NCI-H1092 (cell line): Measurements from ENCODE around the gene CT45A9.
"Not testable (repeated sequence)": the region's sequence is repeated elsewhere in the genome, so short reads cannot be mapped to it uniquely, and the experiment has no call there.

Experiments
- DNase-seq: peaks from one replicate; lab custom pipeline; 2025; lab: John Stamatoyannopoulos, UW

The CT45A9 gene

DNA sequence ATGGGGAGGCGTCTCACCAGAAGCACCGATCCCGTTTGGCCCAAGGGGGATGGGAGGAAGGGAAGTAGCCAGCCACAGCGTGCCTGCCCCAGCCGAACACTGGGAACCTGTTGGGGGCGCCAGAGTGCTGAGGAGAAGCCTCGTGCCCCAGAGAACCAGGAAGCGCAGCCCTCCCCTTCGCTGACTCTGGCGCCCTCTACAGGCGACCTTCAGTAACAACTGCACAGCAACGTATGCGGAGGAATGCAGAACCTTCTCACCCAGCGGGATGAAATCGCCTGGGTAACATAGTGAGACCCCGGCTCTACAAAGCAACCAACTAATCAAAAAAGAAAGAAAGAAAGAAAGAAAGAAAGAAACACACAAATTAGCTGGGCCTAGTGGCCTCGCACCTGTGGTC, at the start of gene CT45A9:
Gene CT45A9 (minus strand): TSS at position 101 of the 400 bp plus-strand sequence. CDS start 3,751 bp downstream, outside the sequence.
- not testable (repeated sequence) for DNase-seq

DNA sequence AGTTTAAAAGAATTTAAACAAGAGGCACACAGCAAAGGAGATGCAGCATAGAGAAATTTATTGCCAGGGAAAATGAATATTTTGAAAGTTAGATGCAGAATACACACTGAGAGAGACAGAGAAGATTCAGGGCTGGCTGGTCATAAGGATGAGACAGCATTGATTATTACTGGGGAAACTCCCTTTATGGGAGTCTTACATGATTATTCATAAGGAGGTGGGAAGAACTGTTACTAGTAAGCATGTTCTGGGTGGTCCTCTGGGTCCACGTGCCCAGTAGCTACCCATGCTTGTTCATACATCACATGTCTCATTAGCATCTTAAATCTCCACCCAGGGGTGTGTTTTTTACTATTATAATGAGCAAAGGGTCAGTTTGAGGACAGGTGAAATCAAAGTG, 48.9 kb upstream of the CT45A9 start:
- DNase-seq, result not testable (repeated sequence)

GRCh38 chrX:135914404-135914803, 42.8 kb upstream of the CT45A9 start:
- no peak for DNase-seq

DNA sequence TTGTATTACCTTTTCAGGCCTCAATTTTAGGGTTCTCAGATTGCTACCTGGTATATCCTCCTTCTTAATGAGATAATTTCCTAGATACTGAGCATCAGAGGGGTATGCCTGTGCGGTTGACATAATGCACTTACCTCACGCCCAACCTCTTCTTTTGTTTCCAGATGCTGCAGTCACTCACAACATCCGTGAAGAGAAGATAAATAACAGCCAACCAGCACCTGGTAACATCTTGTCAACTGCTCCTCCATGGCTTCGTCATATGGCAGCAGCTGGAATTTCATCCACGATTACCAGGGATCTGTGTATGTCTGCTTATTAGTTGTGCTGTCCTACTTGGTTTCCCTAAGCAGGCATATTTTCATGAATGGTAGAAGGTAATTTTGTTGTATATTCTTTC, 38.6 kb upstream of the CT45A9 start:
- no peak for DNase-seq

DNA sequence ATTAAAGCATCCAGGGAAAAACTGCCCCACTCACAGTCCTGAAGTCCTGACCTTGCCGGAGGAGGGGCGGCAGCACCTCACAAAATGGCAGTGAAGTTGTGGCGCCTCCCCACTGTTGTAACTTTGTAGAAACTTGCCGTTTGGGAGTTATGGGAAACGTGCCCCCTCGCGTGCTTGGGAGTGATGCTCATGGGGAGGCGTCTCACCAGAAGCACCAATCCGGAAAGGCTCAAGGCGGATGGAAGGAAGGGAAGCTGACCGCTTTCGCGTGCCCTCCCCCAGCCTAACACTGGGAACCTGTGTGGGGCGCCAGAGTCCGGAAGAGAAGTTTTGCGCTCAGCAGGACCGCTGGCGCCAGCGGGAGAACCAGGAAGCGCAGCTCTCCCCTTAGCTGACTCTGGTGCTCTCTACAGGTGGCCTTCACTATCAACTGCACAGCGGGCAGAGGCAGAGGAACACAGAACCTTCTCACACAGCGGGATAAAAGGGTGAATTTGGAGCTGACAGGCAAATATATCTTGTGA, 21.7 kb upstream of the CT45A9 start, which contains the start of the genes CT45A10 and SAGE1:
Gene CT45A10 (minus strand): TSS at position 151 of the 524 bp plus-strand sequence. CDS start 8,100 bp downstream, outside the sequence.
Gene SAGE1 (plus strand): TSS at position 423 of the 524 bp plus-strand sequence. CDS start 2,527 bp downstream, outside the sequence.
- DNase-seq, result no peak

DNA sequence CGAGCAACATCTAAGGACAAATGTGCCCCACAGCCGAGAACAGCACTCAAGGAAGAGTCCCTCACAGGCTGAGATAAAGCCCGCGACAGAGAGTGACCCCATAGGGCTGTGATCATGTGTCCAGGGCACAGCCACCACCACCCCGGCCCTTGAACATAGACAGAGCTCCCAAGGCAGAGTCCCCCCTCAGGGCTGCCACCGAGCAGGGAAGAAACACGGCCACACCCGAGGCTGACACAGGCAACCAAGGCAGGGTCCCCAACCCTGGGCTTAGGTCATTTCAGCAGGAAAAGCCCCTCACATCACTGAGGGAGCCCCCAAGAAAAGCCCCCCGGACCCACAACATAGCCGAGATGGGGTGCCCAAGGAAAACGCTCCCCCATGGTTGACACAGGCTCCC, 21.2 kb upstream of the CT45A9 start:
- DNase-seq, result no peak

GRCh38 chrX:135890087-135890585, 18.5 kb upstream of the CT45A9 start:
- no peak for DNase-seq

GRCh38 chrX:135888976-135889375, 17.4 kb upstream of the CT45A9 start:
- DNase-seq, result not testable (repeated sequence)

DNA sequence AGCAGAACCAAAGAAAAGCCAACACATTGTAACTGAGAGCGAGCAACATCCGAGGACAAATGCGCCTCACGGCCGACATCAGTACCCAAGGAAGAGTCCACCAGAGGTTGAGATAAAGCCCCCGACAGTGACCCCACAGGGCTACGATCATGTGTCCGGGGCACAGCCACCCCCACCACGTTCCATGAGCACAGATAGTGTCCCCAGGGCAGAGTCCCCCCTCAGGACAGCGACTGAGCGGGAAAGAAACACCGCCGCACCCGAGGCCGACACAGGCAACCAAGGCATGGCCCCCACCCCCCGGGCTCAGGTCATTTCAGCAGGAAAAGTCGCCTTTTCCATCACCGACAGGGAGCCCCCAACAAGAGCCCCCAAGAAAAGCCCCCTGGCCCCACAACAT, 16.6 kb upstream of the CT45A9 start:
- not testable (repeated sequence) for DNase-seq

DNA sequence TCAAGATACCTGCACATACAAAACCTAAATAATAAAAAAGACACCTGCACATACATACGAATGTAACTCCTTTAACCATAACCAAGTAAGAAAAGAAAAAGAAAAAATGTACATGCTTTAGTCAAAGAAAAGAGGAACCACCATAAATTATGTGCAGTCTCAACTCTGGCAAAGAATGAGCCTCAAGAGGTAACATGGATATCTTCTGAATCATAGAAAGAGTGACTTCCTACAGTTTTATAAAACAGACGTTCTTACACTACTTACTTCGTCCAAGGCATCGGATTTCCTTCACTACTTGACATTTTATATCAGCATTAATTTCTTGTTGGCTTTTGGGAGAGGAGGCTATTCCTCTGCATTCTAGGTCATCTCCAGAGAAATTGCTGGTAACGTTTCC, 11.1 kb upstream of the CT45A9 start:
- DNase-seq, result not testable (repeated sequence)

DNA sequence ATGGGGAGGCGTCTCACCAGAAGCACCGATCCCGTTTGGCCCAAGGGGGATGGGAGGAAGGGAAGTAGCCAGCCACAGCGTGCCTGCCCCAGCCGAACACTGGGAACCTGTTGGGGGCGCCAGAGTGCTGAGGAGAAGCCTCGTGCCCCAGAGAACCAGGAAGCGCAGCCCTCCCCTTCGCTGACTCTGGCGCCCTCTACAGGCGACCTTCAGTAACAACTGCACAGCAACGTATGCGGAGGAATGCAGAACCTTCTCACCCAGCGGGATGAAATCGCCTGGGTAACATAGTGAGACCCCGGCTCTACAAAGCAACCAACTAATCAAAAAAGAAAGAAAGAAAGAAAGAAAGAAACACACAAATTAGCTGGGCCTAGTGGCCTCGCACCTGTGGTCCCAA, 17.2 kb downstream of the CT45A9 start, which contains the start of gene CT45A8:
Gene CT45A8 (minus strand): TSS at position 101 of the 400 bp plus-strand sequence. CDS start 3,755 bp downstream, outside the sequence.
- DNase-seq, result not testable (repeated sequence)

DNA sequence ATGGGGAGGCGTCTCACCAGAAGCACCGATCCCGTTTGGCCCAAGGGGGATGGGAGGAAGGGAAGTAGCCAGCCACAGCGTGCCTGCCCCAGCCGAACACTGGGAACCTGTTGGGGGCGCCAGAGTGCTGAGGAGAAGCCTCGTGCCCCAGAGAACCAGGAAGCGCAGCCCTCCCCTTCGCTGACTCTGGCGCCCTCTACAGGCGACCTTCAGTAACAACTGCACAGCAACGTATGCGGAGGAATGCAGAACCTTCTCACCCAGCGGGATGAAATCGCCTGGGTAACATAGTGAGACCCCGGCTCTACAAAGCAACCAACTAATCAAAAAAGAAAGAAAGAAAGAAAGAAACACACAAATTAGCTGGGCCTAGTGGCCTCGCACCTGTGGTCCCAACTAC, 34.4 kb downstream of the CT45A9 start, which contains the start of gene CT45A7:
Gene CT45A7 (minus strand): TSS at position 101 of the 400 bp plus-strand sequence. CDS start 3,747 bp downstream, outside the sequence.
- DNase-seq, result not testable (repeated sequence)

DNA sequence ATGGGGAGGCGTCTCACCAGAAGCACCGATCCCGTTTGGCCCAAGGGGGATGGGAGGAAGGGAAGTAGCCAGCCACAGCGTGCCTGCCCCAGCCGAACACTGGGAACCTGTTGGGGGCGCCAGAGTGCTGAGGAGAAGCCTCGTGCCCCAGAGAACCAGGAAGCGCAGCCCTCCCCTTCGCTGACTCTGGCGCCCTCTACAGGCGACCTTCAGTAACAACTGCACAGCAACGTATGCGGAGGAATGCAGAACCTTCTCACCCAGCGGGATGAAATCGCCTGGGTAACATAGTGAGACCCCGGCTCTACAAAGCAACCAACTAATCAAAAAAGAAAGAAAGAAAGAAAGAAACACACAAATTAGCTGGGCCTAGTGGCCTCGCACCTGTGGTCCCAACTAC, 51.7 kb downstream of the CT45A9 start, which contains the start of gene CT45A2:
Gene CT45A2 (minus strand): TSS at position 101 of the 400 bp plus-strand sequence. CDS start 3,747 bp downstream, outside the sequence.
- not testable (repeated sequence) for DNase-seq
